HG03095 (cell line): ENCODE measurements around the gene CAMK1D.
"Not testable (repeated sequence)": the region's sequence is repeated elsewhere in the genome, so short reads cannot be mapped to it uniquely, and the experiment has no call there.

Experiments used
- ATAC-seq: cut with Tn5 transposase; IDR thresholded peaks from one replicate; pipeline ENCODE4 v1.9.1; 2021; ENCODE audit warnings: moderate library complexity; ENCODE audit not compliant: unreplicated experiment

CAMK1D gene

DNA sequence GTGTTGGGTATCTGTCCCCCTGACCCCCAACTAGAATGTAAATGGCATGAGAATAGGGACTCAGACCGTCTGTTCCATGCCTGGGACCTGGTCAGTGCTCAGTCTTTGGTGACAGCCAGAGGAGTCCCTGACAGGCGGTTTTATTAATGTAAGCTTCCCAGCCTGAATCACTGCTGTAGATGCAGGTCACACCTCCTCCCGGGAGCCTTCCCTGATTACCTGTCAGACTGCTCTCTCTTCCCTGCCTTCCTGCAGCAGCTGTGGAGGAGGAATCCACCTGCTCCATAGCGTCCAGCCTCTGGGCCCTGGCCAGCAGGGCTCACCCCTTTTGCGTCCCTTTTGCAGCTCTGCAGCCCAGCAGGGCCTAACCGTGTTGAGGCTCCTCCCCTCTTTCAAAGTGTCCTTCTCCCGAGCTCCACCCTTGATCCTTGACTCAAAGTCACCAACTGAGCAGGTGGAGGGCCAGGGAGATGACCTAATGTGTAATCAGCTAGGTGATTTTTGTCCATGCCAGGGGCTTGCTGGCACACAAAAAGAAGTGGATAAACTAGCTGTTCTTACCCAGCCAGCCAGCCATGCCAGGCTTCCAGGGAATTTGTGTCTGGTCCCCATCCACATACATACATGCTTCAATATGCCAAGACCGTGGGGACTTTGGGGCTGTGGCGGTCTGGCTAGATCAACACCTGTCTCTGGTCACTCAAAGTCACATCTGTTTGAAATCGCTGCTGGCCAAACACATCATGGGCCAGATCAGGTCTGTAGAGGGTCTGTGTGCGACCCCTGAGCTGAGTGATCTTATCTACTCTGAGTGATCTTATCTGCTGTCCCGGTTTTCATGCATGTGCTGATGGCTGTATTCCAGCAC lies 457.1 kb downstream of the CAMK1D start:
- no peak for ATAC-seq

DNA sequence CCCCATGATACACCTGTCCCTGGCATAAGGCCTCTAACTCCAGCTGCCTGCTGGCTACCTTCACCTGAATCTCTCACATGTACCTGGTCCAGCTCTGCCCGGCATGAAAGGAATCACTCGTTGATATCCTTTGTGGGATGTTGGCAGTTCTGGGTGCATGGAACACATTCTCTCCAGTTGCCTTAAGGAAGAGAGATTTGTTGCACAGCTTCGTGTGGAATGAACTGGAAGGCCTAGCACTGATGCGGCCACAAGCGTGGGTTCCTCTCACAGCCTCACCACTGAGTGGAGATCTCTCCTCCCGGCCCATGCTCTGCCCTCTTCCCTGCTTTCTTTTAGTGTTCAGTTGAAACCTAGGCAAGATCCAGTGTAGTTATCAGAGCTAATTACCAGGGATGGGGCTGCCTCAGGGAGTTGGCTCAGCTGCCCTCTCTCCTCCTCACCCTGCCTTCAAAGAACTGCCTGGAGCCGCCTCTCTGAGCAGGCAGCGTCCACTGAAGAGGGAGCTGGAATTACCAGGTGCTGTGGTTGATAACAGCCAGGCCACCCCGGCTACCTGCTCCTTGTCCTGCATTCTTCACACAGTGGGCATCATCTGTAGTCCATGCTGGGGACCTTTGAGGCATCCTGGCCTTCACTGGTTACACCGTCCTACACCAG lies 457.9 kb downstream of the CAMK1D start:
- no peak for ATAC-seq

GRCh38 chr10:12808014-12808613 lies 458.8 kb downstream of the CAMK1D start:
- ATAC-seq = no peak

GRCh38 chr10:12810046-12810445 lies 460.7 kb downstream of the CAMK1D start:
- not testable (repeated sequence) for ATAC-seq

DNA sequence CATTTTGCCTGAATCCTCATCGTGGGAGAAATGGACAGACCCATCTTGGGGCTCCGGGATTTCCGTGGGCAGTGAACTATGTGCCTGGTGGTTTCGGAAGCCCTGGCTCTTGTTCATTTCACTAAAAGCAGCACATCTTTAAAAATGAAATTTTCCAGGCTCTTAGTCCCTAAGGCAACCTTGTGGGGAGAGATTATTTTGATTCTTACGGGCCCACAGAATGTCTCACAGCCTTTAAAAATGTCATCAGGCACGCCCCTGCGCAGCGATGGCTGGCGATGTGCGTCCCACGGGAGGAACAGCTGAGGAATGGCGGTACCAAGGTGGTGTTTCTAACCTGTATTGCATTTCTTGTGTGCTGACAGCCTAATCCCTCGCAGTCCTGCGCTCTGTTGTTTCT lies 462.5 kb downstream of the CAMK1D start:
- ATAC-seq = no peak

DNA sequence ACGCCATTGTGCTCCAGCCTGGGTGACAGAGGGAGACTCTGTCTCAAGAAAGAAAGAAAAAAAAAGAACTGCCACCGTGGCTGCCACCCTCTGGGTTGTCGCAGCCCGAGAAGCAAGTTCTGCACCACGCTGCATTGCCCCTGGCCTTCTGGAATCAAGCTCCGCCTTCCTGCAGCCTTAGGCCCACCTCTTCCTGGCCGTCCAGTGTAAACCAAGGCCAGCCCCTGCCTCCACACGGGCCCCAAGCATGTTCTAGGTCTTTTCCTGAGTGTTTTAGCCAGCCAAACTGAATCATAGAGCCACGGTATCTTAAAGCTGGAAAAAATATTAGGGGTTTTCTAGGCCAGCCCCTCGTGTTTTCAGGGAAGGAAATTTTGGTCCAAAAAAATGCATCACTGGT lies 463.2 kb downstream of the CAMK1D start:
- ATAC-seq = no peak

GRCh38 chr10:12814166-12814565 lies 464.8 kb downstream of the CAMK1D start:
- no peak for ATAC-seq

GRCh38 chr10:12819071-12819470 lies 469.7 kb downstream of the CAMK1D start:
- ATAC-seq = no peak

DNA sequence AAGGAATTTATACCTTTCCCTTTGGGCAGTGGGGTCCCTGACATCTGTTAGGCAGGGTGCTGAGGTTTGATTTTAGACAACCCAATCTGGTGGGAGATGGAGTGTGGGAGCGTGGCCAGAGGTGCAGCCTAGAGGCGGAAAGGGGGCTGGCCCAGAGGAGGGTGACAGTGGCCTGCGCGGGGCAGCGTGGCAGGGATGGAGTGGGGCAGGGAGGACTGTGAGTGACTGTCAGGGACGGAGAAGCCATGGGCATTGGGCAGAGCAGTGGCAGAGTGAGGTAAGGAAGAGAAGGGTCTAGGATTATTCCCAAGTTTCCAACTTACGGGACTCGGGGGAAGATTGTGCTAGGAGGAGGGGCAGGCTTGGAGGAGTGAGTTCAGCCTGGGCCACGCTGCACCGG lies 470.3 kb downstream of the CAMK1D start:
- ATAC-seq = no peak

DNA sequence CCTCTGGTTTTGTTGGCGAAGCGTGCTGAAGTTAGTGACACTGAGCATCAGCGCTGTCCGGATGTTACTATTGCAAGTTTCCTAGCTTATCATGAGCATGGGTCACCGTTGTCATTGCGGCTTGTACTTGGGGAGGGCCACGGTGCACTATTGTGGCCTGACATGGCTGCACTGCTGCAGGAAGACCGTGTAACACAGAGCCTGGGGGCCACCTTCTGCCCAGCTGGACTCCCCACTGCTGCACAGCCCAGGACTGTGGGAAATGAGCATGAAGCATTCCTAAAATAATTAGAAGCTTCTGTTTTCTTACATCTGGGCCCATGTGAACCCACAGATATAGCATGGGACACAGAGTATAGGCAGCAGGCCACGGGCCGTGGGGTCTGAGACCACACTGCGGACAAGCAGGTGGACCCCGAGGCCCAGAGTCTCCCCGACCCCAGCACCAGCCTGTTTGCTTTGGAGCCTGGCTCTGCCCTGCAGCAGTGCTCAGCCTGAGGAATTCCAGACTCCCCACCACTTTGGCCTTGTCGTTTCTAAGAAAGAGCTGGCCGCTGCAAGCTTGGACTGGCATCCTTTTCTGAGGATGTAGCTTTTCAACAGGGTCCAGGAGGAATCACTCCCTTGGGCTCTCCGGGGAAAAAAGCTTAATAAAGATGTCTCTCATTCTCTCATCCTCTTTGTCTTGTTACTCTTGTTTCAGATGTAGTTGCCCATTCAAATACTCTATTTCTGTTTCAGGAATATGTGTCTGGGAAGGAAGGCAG lies 473.0 kb downstream of the CAMK1D start:
- ATAC-seq = no peak

DNA sequence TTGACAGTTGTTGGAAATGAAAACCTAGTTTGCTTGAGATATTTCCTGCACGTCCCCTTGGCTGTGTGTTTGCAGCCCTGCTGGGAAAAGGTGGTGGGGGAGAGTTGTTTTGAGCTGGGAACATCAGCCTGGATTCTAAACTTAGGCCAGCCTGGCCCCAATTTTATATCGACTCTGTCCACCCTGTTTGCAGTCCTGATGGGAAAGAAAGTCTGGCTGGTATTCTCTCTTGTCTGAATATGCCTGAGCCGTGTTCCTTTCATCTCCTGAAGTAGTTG lies 473.5 kb downstream of the CAMK1D start:
- ATAC-seq = no peak

- no peak for ATAC-seq
These were observed 474.0 kb downstream of the CAMK1D start for GRCh38 chr10:12823328-12823727.

- ATAC-seq = no peak
These were observed 476.0 kb downstream of the CAMK1D start for GRCh38 chr10:12825260-12825849.

DNA sequence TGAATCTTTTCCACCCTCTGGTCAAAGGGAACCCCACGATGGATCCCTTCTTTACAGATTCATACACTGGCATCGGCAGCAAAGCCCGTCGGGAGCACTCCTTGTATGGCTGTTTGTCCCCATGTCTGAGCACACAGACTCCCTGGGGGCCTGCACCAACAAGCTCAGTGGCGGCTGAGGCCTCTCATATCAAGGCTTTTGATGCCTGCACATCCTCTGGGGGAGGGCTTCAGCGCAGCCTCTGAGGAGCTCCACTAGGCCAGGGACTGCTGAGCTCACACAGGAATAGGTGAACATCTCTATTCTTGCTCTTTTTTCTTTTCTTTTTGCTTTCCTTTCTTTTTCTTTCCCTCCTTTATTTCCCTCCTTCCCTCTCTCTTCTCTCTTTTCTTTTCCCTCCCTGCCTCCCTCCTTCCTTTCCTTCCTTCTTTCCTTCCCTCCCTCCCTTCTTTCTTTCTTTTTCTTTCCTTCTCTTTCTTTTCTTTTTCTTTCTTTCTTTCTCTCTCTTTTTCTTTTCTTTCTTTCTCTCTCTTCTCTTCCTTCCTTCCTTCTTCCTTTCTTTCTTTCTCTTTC lies 477.5 kb downstream of the CAMK1D start:
- no peak for ATAC-seq

GRCh38 chr10:12828736-12829135 lies 479.4 kb downstream of the CAMK1D start:
- no peak for ATAC-seq

- ATAC-seq = no peak
These were observed 480.6 kb downstream of the CAMK1D start for GRCh38 chr10:12829831-12830390.

GRCh38 chr10:12832096-12832495 lies 482.7 kb downstream of the CAMK1D start:
- no peak for ATAC-seq

DNA sequence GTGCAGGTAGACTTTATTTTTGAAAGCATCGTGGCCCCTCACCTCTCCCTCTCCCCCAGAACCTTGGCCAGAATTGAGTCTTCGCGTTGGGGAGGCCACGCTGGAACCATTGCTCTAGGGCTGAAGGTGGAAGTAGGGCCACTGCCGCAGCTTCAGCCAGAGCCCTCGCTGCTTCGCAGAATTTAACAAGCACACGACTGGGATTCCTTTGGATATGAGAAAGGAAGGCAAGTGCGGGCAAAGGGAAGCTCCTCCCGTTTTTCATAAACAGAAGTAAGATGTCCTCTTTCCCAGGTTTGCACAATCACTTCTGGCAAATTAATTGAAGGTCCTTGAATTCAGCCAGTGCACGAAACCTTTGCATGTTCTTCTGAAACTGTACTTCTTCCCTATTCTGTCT lies 484.1 kb downstream of the CAMK1D start:
- ATAC-seq = no peak

- ATAC-seq = no peak
These were observed 484.8 kb downstream of the CAMK1D start for GRCh38 chr10:12834116-12834665.

DNA sequence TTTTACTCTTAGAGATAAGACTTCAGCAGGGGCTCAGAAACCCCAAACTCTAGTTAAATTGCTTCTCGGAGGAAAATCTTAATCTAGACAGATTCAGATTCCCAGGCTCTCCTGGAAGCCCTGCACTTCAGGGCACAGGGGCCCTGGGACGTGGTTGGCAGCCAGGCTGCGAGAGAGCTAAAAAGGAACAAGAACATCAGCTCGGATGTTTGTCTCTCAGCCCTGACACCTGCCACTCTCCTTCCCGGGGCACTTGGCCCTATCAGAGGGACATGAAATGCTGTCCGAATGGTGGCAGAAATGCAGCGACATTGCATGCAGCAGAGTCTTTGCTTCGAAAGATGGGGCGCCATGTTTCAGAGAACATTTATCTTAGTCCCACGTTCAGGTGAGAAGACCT lies 485.4 kb downstream of the CAMK1D start:
- no peak for ATAC-seq
